Glutamatergic neuron (in vitro differentiated cells): ENCODE measurements around the gene PIM1. TPM values are rescaled to one million over a fixed set of nuclear protein-coding genes. Genes with fewer than 3 reads are reported as not detected.

Experiments
- DNase-seq: peaks from one replicate; pipeline ENCODE4 v3.0.0; 2022
- H3K27ac Mint-ChIP-seq: one replicate; pipeline ENCODE4 v1.8.0; 2020; ENCODE audit warnings: mild to moderate bottlenecking, mixed read lengths, inconsistent platforms; ENCODE audit not compliant: unreplicated experiment
- H3K27me3 Mint-ChIP-seq: one replicate; pipeline ENCODE4 v1.8.0; 2020; ENCODE audit warnings: mild to moderate bottlenecking, moderate library complexity, mixed read lengths, inconsistent platforms; ENCODE audit not compliant: unreplicated experiment
- H3K36me3 Mint-ChIP-seq: one replicate; pipeline ENCODE4 v1.8.0; 2020; ENCODE audit warnings: mild to moderate bottlenecking, mixed read lengths, inconsistent platforms; ENCODE audit not compliant: unreplicated experiment
- H3K4me1 Mint-ChIP-seq: one replicate; pipeline ENCODE4 v1.8.0; 2020; ENCODE audit warnings: mild to moderate bottlenecking, low read depth, mixed read lengths, inconsistent platforms; ENCODE audit not compliant: unreplicated experiment
- H3K4me3 Mint-ChIP-seq: one replicate; pipeline ENCODE4 v1.8.0; 2020; ENCODE audit warnings: mild to moderate bottlenecking, mixed read lengths, inconsistent platforms; ENCODE audit not compliant: unreplicated experiment
- H3K9me3 Mint-ChIP-seq: one replicate; pipeline ENCODE4 v1.8.0; 2020; ENCODE audit warnings: mild to moderate bottlenecking, moderate library complexity, mixed read lengths, inconsistent platforms; ENCODE audit not compliant: unreplicated experiment
- total RNA-seq: library from RNA; stranded (reverse); fragmentation: NEBNext Ultra II Directional; extraction: Animal tissue kit (Norgen Biotek cat#: 25700); gene quantifications from one replicate; pipeline ENCODE4 v1.2.1, GENCODE V29; 2021; ENCODE audit not compliant: unreplicated experiment
- TF ChIP-seq, protein P1 (sequence below): fragments of 200-600 bp; sonication (generic); IDR thresholded peaks from one replicate; pipeline ENCODE4 v1.5.0; 2021; ENCODE audit not compliant: partially characterized antibody, unreplicated experiment

Gene PIM1
- total RNA-seq, 1 donor from 2014 or later = 22.7 TPM

DNA sequence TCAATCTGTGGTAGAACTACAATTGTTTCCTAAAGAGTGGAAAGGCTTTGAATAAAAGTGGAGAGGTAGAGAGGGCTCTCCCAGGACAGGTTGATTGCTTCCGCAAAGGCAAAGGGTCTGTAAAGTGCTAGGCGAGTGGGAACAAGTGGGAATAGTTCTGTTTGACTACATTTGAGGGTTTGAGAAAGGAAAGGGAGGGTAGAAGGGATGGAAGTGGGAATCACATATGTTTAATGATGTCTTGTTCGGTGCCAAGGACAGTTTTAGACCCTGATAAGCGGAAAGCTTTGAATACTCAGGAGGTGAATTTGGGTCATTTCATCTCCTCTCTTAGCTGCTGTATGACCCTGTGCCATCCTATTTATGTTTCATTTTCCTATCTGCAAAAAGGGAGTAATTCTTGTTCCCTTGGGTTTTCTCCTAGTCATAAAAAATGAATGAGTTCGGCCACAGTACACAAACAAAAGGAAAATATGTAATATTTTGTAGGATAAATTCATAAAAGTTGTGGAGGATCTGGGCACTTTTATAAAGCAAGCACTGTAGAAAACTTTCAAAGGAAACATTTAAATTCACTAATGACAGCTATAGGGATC lies 1.7 kb upstream of the PIM1 start:
- Mint-ChIP-seq H3K27me3 (peaks cover 10% of the 10 kb centered on the region), H3K4me3 (peak overlapping the region; percentile 98), H3K4me1 (peaks cover 8% of the 10 kb centered on the region), H3K9me3 (peaks cover 10% of the 10 kb centered on the region), H3K36me3 (no peaks in the 10 kb centered on the region), H3K27ac (peak overlapping the region; percentile 100)
- no peak for DNase-seq
- TF ChIP-seq, protein P1, sequence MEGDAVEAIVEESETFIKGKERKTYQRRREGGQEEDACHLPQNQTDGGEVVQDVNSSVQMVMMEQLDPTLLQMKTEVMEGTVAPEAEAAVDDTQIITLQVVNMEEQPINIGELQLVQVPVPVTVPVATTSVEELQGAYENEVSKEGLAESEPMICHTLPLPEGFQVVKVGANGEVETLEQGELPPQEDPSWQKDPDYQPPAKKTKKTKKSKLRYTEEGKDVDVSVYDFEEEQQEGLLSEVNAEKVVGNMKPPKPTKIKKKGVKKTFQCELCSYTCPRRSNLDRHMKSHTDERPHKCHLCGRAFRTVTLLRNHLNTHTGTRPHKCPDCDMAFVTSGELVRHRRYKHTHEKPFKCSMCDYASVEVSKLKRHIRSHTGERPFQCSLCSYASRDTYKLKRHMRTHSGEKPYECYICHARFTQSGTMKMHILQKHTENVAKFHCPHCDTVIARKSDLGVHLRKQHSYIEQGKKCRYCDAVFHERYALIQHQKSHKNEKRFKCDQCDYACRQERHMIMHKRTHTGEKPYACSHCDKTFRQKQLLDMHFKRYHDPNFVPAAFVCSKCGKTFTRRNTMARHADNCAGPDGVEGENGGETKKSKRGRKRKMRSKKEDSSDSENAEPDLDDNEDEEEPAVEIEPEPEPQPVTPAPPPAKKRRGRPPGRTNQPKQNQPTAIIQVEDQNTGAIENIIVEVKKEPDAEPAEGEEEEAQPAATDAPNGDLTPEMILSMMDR = no peak

DNA sequence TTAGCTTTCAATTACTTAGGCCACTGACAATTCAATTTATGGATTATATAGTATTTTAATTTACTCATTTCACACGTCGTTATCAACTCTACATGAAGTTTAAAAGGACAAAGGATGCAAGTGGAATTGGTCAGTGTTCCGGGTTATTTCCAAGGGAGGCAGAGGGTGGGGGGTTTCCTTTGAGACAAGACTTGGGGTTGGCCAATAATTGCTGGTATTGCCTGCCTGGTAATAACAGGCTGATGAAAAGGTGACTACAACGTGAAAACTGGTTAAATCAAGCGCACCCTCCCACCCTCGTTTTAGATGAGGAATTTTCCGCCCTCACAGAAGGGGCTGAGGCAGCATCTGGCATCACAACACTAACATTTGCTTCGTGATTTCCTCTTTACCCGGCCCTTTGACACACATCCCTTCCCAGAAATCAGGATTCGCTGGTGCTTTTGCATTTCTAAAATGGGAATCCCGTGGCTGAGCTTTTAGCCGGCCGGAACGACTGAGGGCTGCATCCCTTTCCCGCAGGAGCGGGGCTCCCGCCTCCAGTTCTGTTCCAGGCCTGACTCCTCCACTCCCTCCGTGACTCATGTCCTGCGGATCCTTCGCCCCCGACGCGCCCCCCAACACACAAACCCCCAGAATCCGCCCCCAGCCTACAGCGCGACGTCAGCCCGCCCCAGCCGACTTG lies 999 bp upstream of the PIM1 start:
- peaks cover 10% of the 10 kb centered on the region for H3K9me3 Mint-ChIP-seq
- H3K36me3 Mint-ChIP-seq = no peaks in the 10 kb centered on the region
- DNase-seq = no peak
- H3K27ac Mint-ChIP-seq = peak overlapping the region; percentile 100
- H3K27me3 Mint-ChIP-seq = peaks cover 10% of the 10 kb centered on the region
- H3K4me3 Mint-ChIP-seq = peak overlapping the region; percentile 98
- H3K4me1 Mint-ChIP-seq = peaks cover 8% of the 10 kb centered on the region
- TF ChIP-seq, protein P1 = no peak

- Mint-ChIP-seq H3K9me3 (peaks cover 10% of the 10 kb centered on the region), H3K27ac (peak overlapping the region; percentile 85), H3K27me3 (peaks cover 10% of the 10 kb centered on the region), H3K36me3 (no peaks in the 10 kb centered on the region), H3K4me3 (peak overlapping the region; percentile 96), H3K4me1 (peaks cover 8% of the 10 kb centered on the region)
- peak; percentile 76 for DNase-seq
- TF ChIP-seq, protein P1 = peak; percentile 59
These were observed 585 bp downstream of the PIM1 start for GRCh38 chr6:37170273-37171200.

DNA sequence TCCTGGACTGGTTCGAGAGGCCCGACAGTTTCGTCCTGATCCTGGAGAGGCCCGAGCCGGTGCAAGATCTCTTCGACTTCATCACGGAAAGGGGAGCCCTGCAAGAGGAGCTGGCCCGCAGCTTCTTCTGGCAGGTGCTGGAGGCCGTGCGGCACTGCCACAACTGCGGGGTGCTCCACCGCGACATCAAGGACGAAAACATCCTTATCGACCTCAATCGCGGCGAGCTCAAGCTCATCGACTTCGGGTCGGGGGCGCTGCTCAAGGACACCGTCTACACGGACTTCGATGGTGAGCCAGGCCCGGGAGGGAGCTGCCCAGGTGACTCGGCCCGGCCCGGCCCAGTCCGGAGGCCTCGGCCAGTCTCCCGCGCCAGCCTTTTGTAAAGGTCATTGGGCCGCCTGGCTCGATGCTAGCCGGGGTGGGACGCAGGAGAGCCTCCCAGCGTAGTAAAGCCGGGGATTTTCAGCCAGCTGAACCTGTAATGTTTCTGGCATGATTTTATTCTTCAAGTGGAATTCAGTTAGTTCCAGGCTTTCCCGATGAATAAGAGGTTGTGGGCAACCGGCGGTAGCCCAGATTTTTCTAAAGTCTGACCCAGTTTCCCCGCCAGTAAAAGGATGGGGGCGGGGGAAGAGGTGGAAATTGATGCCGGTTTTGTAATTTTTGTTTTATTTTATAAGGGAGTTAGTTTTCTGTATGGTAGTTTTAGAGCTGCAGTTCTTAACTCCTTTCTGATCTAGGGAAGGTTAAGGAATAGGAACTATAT lies 1.4 kb downstream of the PIM1 start:
- Mint-ChIP-seq H3K9me3 (peaks cover 10% of the 10 kb centered on the region), H3K36me3 (no peaks in the 10 kb centered on the region)

More for the DNA sequence above, 1.4 kb downstream of the PIM1 start:
- H3K4me3 Mint-ChIP-seq = peak overlapping the region; percentile 96
- peak overlapping the region; percentile 85 for H3K27ac Mint-ChIP-seq
- peaks cover 8% of the 10 kb centered on the region for H3K4me1 Mint-ChIP-seq
- peaks cover 10% of the 10 kb centered on the region for H3K27me3 Mint-ChIP-seq
- DNase-seq = peak; percentile 43
- TF ChIP-seq, protein P1 = no peak
